Skeletal muscle tissue (tissue), 4 donors: ENCODE data around the gene VAV2. TPM values are rescaled to one million over a fixed set of nuclear protein-coding genes. Genes with fewer than 3 reads are reported as not detected.

ENCODE experiments used
- H3K27ac ChIP-seq: one replicate; pipeline ENCODE4 v1.7.0; 2013; ENCODE audit warnings: mild to moderate bottlenecking, low read depth, low read length, inconsistent platforms
- H3K27me3 ChIP-seq, 3 donors: one replicate each; pipeline ENCODE4 v1.7.0; 2013; ENCODE audit warnings: low read length in 3 of 3; ENCODE audit not compliant: control insufficient read depth in 3 of 3, insufficient read depth in 3 of 3
- H3K36me3 ChIP-seq, 3 donors: one replicate each; pipeline ENCODE4 v1.7.0; 2013; ENCODE audit warnings: low read length in 3 of 3; ENCODE audit not compliant: control insufficient read depth in 3 of 3, insufficient read depth in 3 of 3
- H3K4me1 ChIP-seq, 3 donors: one replicate each; pipeline ENCODE4 v1.7.0; 2013; ENCODE audit warnings: low read length in 3 of 3, mild to moderate bottlenecking in 3 of 3; ENCODE audit not compliant: control insufficient read depth in 3 of 3, insufficient read depth in 3 of 3
- H3K4me3 ChIP-seq, 3 donors: one replicate each; pipeline ENCODE4 v1.7.0; 2013; ENCODE audit warnings: low read length in 3 of 3
- H3K9ac ChIP-seq, 3 donors: one replicate each; pipeline ENCODE4 v1.7.0; 2013; ENCODE audit warnings: low read length in 3 of 3, mild to moderate bottlenecking in 3 of 3, moderate library complexity in 2 of 3, low read depth in 1 of 3
- H3K9me3 ChIP-seq, 3 donors: one replicate each; pipeline ENCODE4 v1.7.0; 2013; ENCODE audit warnings: low read length in 3 of 3; ENCODE audit not compliant: control insufficient read depth in 3 of 3
- total RNA-seq: library from RNA; depleted of rRNA; stranded (reverse); fragments of >200 nt; gene quantifications from one replicate; pipeline ENCODE4 v1.2.3, GENCODE V29; 2014
- donor health status: Osteomylitis.

The VAV2 gene
- total RNA-seq, 1 donor from 2014 or later: 9.9 TPM

- H3K4me1 ChIP-seq: peaks cover 13 to 18% (median 17%) of the 10 kb centered on the region in 3 donors
- H3K4me3 ChIP-seq: no peak overlapping the region
- H3K27ac ChIP-seq: no peak overlapping the region
- H3K9me3 ChIP-seq: no peaks in the 10 kb centered on the region
- no peaks in the 10 kb centered on the region for H3K36me3 ChIP-seq
- peaks cover 4 to 23% (median 15%) of the 10 kb centered on the region in 3 donors for H3K27me3 ChIP-seq
- H3K9ac ChIP-seq: no peak overlapping the region
Observed at GRCh38 chr9:133975511-133975910, 16.6 kb downstream of the VAV2 start.

GRCh38 chr9:133974631-133975341 lies 17.3 kb downstream of the VAV2 start:
- Histone ChIP-seq H3K36me3 (no peaks in the 10 kb centered on the region), H3K9me3 (no peaks in the 10 kb centered on the region), H3K27me3 (peaks cover 0 to 16% (median 9%) of the 10 kb centered on the region in 3 donors), H3K4me3 (no peak overlapping the region), H3K4me1 (peaks cover 10 to 11% (median 11%) of the 10 kb centered on the region in 3 donors), H3K9ac (no peak overlapping the region), H3K27ac (no peak overlapping the region)

DNA sequence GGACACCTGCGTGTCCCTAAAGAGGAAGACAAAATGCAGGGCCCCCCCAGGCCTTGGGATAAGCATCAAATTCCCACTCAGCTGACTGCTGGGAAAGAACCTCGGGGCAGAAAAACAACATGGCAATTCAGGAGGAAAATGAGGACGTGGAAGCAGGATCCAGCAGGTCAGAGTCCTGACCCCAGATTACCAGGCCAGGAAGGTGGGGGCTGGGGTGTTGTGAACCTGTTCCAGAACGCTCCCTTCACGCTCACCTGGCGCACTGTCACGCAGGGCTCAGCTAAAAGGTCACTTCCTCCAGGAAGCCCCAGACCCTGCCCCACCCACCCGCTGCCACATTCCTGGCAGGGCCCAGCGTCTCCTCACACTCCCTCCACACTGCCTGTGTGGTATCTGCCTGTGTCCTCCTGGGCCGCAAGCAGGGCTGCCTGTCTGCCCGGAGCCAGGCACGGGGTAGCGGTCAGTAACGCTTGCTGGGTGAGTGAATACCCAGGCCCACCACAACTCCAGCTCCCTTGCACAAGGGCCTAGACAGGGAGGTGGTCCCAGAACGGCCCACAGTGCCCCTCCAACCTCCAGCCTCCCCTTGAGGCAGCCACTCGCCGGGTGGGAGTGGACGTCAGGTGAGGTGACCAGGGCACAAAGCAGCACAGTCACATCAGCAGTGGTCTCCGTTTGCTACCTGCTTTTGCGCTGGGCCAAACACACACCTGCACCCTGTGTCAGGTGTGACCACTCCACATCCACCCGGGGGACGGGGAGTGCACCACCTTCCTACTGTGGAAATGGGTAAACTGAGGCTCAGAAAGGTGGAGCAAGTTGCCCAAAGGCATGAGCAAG lies 18.1 kb downstream of the VAV2 start:
- no peak overlapping the region for H3K9ac ChIP-seq
- H3K27ac ChIP-seq: no peak overlapping the region
- H3K27me3 ChIP-seq: peaks cover 0 to 9% (median 1%) of the 10 kb centered on the region in 3 donors
- no peaks in the 10 kb centered on the region for H3K9me3 ChIP-seq
- no peak overlapping the region for H3K4me3 ChIP-seq
- peaks cover 2 to 5% (median 3%) of the 10 kb centered on the region in 3 donors for H3K4me1 ChIP-seq
- no peaks in the 10 kb centered on the region for H3K36me3 ChIP-seq

- no peak overlapping the region for H3K4me3 ChIP-seq
- H3K36me3 ChIP-seq: no peaks in the 10 kb centered on the region
- H3K4me1 ChIP-seq: no peaks in the 10 kb centered on the region
- H3K9me3 ChIP-seq: no peaks in the 10 kb centered on the region
- H3K27me3 ChIP-seq: peaks cover 0 to 4% (median 0%) of the 10 kb centered on the region in 3 donors
- no peak overlapping the region for H3K27ac ChIP-seq
- no peak overlapping the region for H3K9ac ChIP-seq
Observed at GRCh38 chr9:133973111-133973790, 18.9 kb downstream of the VAV2 start.

GRCh38 chr9:133971981-133972941 lies 19.9 kb downstream of the VAV2 start:
- H3K4me3 ChIP-seq: no peak overlapping the region
- no peak overlapping the region for H3K27ac ChIP-seq
- H3K36me3 ChIP-seq: no peaks in the 10 kb centered on the region
- H3K9me3 ChIP-seq: no peaks in the 10 kb centered on the region
- H3K27me3 ChIP-seq: peaks cover 0 to 3% (median 0%) of the 10 kb centered on the region in 3 donors
- no peaks in the 10 kb centered on the region for H3K4me1 ChIP-seq
- no peak overlapping the region for H3K9ac ChIP-seq

DNA sequence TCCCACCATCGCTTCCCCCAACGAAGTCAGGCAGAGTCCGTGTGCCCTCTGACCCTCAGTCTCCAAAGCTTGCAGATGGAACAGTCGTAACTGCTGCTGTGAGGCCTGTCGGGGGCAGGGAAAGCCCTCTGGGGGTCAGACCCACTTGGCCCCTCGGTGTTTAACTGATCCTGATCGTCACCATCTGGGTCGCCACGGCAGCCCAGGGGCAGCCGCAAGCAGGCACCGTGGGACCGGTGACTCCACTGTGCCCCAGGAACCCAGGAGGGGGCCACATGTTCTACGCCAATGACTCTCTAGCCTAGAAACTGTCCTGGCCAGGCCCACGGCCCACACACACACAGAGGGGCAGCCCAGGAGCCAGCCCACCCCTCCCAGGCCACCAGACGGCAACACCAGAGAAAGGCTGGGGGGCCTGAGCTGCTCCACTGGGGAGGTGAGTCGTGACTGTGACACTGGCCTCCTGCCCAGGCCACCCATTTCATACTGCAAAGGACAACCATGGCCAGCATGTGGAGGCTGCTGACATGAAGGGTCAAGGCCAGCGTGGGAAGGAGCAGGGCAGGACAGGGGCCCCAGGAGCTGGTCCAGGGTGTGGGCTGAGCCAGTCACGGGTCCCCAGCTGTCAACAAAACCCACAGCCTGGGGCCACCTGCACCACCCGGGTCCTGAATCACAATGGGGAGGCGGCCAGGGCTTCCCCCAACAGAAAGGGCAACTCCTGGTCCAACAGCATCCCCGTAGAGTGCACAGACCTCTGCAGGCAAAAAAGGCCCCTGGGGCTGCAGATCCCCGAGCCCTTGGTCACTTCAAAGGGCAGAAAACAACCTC lies 20.8 kb downstream of the VAV2 start:
- Histone ChIP-seq H3K27me3 (no peaks in the 10 kb centered on the region), H3K4me1 (no peaks in the 10 kb centered on the region), H3K9ac (no peak overlapping the region), H3K9me3 (no peaks in the 10 kb centered on the region), H3K27ac (no peak overlapping the region), H3K36me3 (no peaks in the 10 kb centered on the region), H3K4me3 (no peak overlapping the region)

DNA sequence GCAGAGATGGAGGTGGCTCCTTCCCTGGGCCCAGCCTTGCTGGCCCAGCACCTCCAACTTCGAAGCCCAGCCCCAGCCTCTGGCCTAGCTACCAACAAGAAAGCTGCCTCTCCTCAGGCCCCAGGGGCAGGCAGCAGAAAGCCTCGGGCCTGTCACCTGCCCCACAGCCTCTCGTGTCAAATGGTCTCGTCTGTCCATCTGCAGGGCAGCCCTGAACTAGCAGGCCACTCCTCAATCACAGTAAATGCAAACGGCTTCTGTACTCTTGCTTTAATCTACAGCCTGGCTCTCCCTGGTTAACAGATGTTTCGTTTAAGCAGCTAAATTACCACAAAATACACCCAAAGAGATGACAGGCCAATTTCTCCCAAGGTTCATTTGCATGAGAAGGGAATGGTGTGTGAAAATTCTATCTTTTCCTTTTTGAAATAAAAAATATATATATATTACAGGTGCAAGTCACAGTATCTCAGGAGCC lies 21.5 kb downstream of the VAV2 start:
- H3K4me3 ChIP-seq: no peak overlapping the region
- H3K27me3 ChIP-seq: no peaks in the 10 kb centered on the region
- H3K9ac ChIP-seq: no peak overlapping the region
- no peak overlapping the region for H3K27ac ChIP-seq
- no peaks in the 10 kb centered on the region for H3K4me1 ChIP-seq
- H3K9me3 ChIP-seq: no peaks in the 10 kb centered on the region
- no peaks in the 10 kb centered on the region for H3K36me3 ChIP-seq

DNA sequence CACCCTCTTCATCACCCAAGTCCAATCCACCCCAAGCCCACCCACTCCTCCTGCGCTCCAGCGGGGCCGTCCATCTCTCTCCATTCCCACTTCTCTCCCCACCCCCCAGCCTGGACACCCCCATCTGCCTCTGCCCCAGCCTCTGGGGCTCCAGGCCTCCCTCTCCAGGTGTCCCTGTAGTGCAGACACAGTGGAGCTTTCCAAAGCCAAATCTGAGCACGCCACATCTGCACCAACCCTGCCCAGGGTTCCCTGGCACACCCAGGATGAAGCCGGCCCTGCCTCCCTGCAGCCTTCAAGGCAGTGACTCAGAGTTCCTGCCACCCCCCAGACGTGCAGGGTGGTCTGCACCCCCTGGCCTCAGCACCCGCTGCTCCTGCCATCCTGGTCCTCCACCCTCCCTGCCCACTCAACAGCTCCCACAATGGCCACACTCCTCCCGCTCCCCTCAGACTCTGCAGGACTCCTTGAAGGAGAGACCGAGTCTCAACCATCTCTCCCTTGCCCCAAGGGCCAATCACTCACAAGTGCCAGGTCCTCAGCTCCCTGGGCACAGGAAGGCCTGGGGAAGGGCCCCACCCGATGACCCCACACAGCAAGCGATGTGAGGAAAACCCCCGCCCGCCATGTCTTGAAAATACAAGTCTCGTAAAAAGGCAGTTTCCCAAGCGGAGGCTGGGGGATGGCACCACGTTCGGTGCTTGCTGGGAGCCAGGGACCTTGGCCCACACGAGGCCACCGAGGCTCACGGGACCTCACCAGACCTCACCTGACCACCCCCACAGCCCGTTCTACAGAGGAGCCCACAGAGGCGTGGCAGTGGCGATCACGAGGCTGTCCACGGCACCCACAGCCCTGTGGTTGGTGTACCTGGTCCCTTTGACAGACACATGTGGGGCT lies 22.2 kb downstream of the VAV2 start:
- Histone ChIP-seq H3K36me3 (no peaks in the 10 kb centered on the region), H3K4me1 (no peaks in the 10 kb centered on the region), H3K27me3 (no peaks in the 10 kb centered on the region), H3K9ac (no peak overlapping the region), H3K4me3 (no peak overlapping the region), H3K9me3 (no peaks in the 10 kb centered on the region), H3K27ac (no peak overlapping the region)
